GM06990 (cell line): ENCODE data around the gene SRMS.

Experiments used
- DNase-seq: peaks from one replicate; pipeline ENCODE4 v3.0.0-alpha.2; 2011; ENCODE audit not compliant: insufficient read length; ENCODE audit errors: extremely low read depth
- H3K27me3 ChIP-seq: replicated peaks from 2 replicates; pipeline ENCODE4 v1.6.0; 2011; ENCODE audit warnings: low read length; ENCODE audit not compliant: control insufficient read depth, insufficient read depth
- H3K36me3 ChIP-seq: 2 replicates; pipeline ENCODE4 v1.5.1; 2011; ENCODE audit warnings: low read length; ENCODE audit not compliant: control insufficient read depth, insufficient read depth
- H3K4me3 ChIP-seq: replicated peaks from 2 replicates; pipeline ENCODE4 v1.5.1; 2011; ENCODE audit warnings: low read depth, mild to moderate bottlenecking, control low read depth, low read length
- TF ChIP-seq, protein P1 (sequence below): IDR thresholded peaks from 2 replicates; pipeline ENCODE4 v1.5.1; 2011; ENCODE audit warnings: low read length, control low read depth, mild to moderate bottlenecking, inconsistent platforms; ENCODE audit not compliant: insufficient read depth, poor library complexity, severe bottlenecking

The SRMS gene

DNA sequence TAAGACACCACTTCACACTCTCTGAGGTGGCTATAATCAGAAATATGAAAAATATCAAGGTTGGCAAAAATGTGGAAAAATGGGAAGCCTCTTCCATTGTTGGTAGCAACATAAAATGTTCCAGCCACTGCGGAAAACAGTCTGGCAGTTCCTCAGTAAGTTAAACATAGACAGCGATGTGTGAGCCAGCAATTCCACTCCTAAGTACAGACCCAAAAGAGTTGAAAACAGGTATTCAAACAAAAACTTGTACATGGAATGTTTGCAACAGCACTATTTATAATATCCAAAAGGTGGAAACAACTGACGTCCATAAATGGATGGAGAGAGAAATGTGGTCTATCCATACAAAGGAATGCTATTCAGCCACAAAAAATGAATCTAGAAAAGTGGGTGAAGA, 34.3 kb downstream of the SRMS start:
- Histone ChIP-seq H3K36me3 (no peaks in the 10 kb centered on the region), H3K27me3 (no peaks in the 10 kb centered on the region), H3K4me3 (no peak overlapping the region)
- TF ChIP-seq, protein P1, sequence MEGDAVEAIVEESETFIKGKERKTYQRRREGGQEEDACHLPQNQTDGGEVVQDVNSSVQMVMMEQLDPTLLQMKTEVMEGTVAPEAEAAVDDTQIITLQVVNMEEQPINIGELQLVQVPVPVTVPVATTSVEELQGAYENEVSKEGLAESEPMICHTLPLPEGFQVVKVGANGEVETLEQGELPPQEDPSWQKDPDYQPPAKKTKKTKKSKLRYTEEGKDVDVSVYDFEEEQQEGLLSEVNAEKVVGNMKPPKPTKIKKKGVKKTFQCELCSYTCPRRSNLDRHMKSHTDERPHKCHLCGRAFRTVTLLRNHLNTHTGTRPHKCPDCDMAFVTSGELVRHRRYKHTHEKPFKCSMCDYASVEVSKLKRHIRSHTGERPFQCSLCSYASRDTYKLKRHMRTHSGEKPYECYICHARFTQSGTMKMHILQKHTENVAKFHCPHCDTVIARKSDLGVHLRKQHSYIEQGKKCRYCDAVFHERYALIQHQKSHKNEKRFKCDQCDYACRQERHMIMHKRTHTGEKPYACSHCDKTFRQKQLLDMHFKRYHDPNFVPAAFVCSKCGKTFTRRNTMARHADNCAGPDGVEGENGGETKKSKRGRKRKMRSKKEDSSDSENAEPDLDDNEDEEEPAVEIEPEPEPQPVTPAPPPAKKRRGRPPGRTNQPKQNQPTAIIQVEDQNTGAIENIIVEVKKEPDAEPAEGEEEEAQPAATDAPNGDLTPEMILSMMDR, result no peak
- DNase-seq, result no peak

- H3K4me3 ChIP-seq, result no peak overlapping the region
- H3K36me3 ChIP-seq, result no peaks in the 10 kb centered on the region
- no peaks in the 10 kb centered on the region for H3K27me3 ChIP-seq
- TF ChIP-seq, protein P1, result no peak
- DNase-seq, result no peak
These were observed 38.4 kb downstream of the SRMS start for GRCh38 chr20:63509088-63509564.

DNA sequence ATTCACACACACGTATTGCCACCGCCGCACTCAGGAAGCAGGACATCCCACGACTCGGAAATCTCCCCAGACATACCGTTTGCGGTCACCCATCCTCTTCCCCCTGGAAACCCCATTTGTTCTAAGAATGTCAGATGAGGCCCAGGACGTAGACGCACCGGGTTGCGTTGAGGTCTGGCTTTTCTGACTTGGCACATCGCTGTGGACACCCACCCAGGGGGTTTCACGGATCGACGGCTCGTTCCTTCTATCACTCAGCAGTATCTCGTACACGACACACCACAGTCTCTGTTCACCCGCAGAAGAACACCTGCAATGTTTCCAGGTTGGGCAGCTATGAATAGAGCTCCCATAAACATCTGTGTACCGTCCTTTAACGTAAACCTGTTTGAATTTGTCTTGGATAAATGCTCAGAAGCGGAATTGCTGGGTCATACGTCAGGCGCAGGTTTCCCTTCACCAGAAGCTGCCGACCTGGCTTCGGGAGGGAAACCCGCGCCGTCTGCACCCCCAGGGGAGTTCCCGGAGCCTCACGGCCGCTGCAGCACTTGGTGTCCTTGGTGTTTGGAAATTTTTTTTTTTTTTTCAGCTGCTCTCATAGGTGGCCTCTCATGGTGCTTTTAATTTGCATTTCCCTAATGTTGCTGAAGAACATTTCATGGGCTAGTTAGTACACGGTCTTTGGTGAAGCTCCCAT, 39.3 kb downstream of the SRMS start:
- peak; percentile 75 for DNase-seq
- H3K4me3 ChIP-seq, result no peak overlapping the region
- TF ChIP-seq, protein P1, result no peak
- H3K36me3 ChIP-seq, result no peaks in the 10 kb centered on the region
- H3K27me3 ChIP-seq, result no peaks in the 10 kb centered on the region

DNA sequence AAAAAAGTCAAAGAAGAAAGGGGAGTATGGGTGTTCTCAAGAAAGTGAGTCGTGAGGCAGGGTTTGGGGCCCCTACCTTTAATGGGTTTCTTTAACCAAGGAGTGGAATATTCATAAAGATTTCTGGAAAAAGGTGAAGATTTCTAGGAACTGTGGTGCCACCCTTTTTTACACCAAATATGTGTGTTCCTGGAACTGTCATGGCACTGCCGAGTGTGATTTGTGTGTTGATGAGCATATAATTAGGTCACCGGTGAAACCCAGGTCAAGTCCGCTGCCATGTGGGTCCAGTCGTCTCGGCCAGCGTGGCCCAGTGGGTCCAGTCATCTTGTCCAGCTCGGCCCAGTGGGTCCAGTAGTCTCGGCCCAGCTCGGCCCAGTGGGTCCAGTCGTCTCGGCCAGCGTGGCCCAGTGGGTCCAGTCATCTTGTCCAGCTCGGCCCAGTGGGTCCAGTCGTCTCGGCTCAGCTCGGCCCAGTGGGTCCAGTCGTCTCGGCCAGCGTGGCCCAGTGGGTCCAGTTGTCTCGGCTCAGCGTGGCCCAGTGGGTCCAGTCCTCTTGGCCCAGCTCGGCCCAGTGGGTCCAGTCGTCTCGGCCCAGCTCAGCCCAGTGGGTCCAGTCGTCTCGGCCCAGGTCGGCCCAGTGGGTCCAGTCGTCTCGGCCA, 40.3 kb downstream of the SRMS start:
- TF ChIP-seq, protein P1, result no peak
- H3K27me3 ChIP-seq, result no peaks in the 10 kb centered on the region
- no peaks in the 10 kb centered on the region for H3K36me3 ChIP-seq
- no peak overlapping the region for H3K4me3 ChIP-seq
- DNase-seq, result no peak

- no peak for DNase-seq
- no peaks in the 10 kb centered on the region for H3K27me3 ChIP-seq
- TF ChIP-seq, protein P1, result no peak
- H3K36me3 ChIP-seq, result no peaks in the 10 kb centered on the region
- H3K4me3 ChIP-seq, result no peak overlapping the region
These were observed 41.8 kb downstream of the SRMS start for GRCh38 chr20:63505723-63506122.
